ENCODE data around the gene PKHD1.

PKHD1 gene

GRCh38 chr6:51565472-51565871 is 521.9 kb downstream of the PKHD1 start:
- Histone ChIP-seq H3K36me3 (ENCODE audit: control insufficient read depth, insufficient read depth, low read length) (no peaks in the 10 kb centered on the region), H3K9me3 (ENCODE audit: control insufficient read depth, low read length) (no peaks in the 10 kb centered on the region), H3K27ac (ENCODE audit: insufficient read depth, low read depth, low read length, poor library complexity, severe bottlenecking) (no peak overlapping the region), H3K4me3 (ENCODE audit: insufficient read depth, low read depth, low read length) (no peak overlapping the region), H3K27me3 (ENCODE audit: control insufficient read depth, insufficient read depth, low read length, poor library complexity, severe bottlenecking) (no peaks in the 10 kb centered on the region), H3K4me1 (ENCODE audit: control insufficient read depth, insufficient read depth, low read length) (no peaks in the 10 kb centered on the region)
